GM19455 (cell line): ENCODE results near the gene LDAH.

Experiments used
- ATAC-seq: cut with Tn5 transposase; IDR thresholded peaks from one replicate; pipeline ENCODE4 v1.9.1; 2021; ENCODE audit not compliant: unreplicated experiment

LDAH gene

DNA sequence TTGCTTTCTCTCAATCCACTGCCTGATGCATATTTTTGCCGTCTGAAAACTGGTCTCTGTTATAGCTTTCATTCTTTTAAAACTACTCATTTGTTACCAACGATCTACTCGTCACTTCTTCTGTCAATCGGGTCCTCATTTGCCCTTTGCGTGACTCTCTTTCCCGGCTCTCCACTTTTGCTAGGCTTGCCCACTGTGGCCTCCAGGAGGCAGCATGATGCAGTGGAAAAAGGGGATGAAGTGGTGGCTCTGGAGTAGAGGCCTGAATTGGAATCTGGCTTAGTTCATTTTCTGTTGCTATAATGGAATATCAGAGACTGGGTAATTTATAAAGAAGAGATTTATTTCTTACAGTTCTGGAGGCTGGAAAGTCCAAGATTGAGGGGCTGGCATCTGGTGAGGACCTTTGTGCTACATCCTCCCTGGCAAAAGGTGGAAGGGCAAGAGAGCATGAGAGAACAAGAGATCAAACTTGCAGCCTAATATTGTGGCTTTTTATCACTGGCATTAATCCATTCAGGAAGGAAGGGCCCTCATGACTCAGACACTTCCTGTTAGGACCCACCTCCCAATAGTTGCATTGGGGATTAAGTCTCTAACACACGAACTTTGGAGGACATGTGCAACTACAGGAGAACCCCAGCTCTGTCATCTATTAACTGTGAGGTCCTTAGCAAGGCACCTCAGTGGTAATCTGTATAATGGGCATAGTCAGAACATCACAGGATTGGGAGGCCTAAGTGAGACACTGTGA, 140.6 kb downstream of the LDAH start:
- no peak for ATAC-seq

- no peak for ATAC-seq
Measured at GRCh38 chr2:20680744-20681375, 142.0 kb downstream of the LDAH start.

DNA sequence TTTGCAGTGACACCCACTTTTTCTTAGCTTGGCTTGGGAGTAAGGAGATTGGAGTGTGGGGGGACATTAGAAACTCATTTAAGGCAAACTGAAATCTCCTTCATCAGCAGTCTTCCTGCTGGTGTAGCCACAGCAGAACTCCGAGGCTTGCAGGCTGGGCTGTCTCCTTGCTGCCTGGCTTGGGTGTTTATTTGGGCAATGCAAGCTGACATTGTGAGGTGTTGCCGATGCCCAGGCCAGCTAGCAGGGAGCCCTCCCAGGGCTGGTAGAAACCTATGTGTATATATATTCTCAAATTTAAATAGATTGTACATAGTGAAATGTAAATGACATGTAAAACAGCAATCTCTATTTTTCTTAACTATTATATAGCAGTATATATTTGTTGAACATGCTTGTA, 144.1 kb downstream of the LDAH start:
- no peak for ATAC-seq

DNA sequence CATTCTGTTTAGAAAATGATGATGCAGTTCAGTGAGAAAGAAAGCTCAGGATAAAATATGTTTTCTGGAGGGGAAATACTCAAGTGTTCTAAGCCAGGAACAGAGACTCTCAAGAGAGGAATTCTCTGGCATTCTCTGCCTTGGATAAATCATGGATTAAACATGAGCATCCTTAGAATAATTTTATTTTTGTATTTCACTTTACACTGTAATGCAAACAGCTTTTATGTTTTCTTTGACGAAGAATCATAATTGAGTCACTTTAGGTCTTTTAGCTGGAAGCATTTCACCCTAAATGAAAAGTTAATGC, 144.9 kb downstream of the LDAH start:
- no peak for ATAC-seq

DNA sequence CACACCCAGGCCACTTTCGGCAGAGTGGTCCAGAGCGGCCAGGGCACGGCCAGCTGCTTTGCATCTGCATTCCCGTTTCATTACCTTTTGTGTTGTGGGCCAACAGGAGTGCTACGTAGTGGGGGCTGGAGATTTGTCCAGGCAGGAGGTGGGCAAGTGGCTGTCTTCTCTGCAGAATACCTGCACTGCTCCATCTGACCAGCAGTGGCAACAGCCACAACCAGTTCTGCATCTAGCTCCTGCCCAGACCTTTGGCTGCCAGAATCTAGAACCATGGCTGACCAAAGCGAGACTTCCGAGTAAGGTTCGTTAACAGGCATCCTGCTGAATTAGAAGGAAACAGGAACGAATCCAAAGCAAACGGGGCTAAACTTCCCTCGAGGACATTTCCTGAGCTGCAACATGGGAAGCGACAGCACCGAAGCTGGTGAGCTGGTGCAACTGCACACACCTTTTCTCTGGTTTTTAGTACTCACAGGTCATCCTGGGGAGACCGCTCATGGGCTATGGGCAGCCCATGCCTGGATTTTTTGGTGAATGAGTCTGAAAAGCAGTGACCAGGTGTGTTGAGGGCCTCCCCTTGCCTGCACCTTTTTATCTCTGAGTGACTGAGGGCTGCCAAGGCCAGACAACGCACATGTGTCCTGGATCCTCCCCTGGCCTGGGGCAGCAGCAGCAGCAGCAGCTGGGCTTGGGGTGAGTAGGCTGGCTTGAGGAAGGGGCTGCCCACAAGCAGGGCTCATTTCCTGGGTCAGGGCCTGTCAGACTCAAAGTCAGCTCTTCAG, 145.4 kb downstream of the LDAH start:
- ATAC-seq: peak; percentile 42

- ATAC-seq: peak; percentile 76
Measured at GRCh38 chr2:20676353-20677215, 146.3 kb downstream of the LDAH start.

DNA sequence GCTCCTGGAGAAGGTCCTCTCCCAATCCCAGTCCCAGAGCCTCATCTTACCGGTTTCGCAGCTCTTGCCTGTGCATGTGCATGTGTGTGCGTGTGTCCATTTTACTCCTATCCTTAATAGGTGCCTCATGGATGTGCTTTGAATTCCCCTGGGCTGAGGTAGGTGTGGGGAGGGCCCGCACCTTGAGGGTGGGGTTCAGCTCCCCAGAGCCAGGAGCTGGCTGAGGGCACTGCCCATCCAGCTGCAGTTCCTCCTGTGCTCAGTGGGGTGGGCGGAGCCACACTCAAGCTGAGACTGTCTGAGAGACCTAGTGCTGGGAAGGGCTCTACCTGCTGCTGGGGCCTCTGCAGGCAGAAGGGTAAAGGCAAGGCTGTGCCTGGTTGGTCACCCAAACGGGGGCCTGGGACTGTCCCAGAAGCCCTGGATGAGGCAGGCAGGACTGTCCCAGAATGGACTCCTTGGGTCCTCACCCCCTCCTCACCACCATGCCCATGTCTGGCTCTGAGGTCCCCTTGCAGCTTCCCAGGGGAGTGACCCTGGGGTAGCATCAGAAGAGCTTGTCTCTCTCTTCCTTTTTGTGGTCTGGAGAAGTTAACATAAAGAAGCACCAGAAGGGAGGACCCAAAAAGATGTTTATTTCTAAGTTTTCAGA, 147.1 kb downstream of the LDAH start:
- ATAC-seq: peak; percentile 53

- ATAC-seq: no peak
Measured at GRCh38 chr2:20674974-20675679, 147.8 kb downstream of the LDAH start.

GRCh38 chr2:20674309-20674965, 148.5 kb downstream of the LDAH start:
- ATAC-seq: no peak

- ATAC-seq: no peak
Measured at GRCh38 chr2:20673686-20674308, 149.1 kb downstream of the LDAH start.

- ATAC-seq: no peak
Measured at GRCh38 chr2:20672201-20672951, 150.5 kb downstream of the LDAH start.

DNA sequence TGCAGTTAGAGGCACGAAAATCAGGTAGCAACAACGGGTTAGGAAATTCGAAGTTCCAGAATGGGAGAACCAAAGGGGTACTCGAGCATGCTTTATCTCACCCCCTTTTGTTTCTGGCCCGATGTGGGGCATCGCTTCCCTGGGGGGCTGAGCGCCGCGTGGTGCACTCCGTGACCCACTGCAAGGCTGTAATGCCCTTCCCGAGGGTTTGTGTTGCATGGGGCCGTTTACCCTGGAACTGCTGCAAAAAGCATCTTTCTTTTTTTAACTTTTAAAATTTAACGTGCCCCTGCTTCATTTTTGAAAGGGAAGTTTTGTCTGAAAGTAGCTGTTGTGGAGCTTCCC, 151.2 kb downstream of the LDAH start:
- ATAC-seq: no peak

DNA sequence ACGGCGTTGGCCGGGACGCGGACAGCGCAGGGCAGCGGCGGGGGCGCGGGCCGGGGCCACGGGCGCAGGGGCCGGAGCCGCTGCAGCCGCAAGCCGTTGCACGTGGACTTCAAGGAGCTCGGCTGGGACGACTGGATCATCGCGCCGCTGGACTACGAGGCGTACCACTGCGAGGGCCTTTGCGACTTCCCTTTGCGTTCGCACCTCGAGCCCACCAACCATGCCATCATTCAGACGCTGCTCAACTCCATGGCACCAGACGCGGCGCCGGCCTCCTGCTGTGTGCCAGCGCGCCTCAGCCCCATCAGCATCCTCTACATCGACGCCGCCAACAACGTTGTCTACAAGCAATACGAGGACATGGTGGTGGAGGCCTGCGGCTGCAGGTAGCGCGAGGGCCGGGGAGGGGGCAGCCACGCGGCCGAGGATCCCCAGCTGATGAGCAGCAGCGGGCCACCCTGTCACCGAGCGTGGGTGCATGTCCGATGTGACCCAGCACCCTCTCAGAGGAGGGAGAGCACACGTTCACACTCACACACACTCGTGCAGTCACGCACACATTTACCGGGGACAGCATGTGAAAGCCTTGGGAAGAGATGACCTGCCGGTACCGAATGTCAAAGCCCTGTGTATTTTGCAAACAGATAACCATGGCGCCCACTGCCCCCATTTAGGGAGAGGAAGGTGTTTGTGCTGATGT, 151.7 kb downstream of the LDAH start:
- ATAC-seq: no peak

DNA sequence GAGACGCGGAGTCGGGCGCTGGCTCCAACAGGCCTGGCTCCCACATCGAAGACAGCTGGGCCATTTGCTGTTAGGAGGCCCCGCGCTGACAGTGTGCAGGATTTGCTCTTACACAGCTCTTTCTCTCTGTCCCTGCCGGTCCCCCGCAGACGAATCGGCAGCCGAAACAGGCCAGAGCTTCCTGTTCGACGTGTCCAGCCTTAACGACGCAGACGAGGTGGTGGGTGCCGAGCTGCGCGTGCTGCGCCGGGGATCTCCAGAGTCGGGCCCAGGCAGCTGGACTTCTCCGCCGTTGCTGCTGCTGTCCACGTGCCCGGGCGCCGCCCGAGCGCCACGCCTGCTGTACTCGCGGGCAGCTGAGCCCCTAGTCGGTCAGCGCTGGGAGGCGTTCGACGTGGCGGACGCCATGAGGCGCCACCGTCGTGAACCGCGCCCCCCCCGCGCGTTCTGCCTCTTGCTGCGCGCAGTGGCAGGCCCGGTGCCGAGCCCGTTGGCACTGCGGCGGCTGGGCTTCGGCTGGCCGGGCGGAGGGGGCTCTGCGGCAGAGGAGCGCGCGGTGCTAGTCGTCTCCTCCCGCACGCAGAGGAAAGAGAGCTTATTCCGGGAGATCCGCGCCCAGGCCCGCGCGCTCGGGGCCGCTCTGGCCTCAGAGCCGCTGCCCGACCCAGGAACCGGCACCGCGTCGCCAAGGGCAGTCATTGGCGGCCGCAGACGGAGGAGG, 152.4 kb downstream of the LDAH start:
- no peak for ATAC-seq

GRCh38 chr2:20669562-20670314, 153.2 kb downstream of the LDAH start:
- no peak for ATAC-seq

GRCh38 chr2:20668871-20669475, 153.9 kb downstream of the LDAH start:
- ATAC-seq: no peak
